Colon (tissue), 2 donors: ENCODE data around the gene AOAH.

Source experiments
- FAIRE-seq: peaks from 2 replicates; lab custom pipeline; 2012; peaks lifted over from hg19 to GRCh38; lab: Jason Lieb, UNC
- donor health status: control.
- donor health status: control.

AOAH gene

GRCh38 chr7:36723951-36724664 lies at the start of gene AOAH:
Gene AOAH (minus strand): TSS chr7:36724494. CDS start chr7:36724148, 346 bp downstream.
- FAIRE-seq = no peak

GRCh38 chr7:36766451-36766850 lies 42.2 kb upstream of the AOAH start:
- no peak for FAIRE-seq

GRCh38 chr7:36765605-36766004 lies 41.3 kb upstream of the AOAH start:
- no peak for FAIRE-seq

GRCh38 chr7:36764929-36765328 lies 40.6 kb upstream of the AOAH start:
- FAIRE-seq = no peak

GRCh38 chr7:36763132-36763816 lies 39.0 kb upstream of the AOAH start:
- no peak for FAIRE-seq

GRCh38 chr7:36762394-36762793 lies 38.1 kb upstream of the AOAH start:
- no peak for FAIRE-seq

- no peak for FAIRE-seq
Measured at GRCh38 chr7:36761835-36762234, 37.5 kb upstream of the AOAH start.

GRCh38 chr7:36760856-36761762 lies 36.8 kb upstream of the AOAH start:
- no peak for FAIRE-seq

- no peak for FAIRE-seq
Measured at GRCh38 chr7:36758879-36759278, 34.6 kb upstream of the AOAH start.

GRCh38 chr7:36755484-36755883 lies 31.2 kb upstream of the AOAH start:
- no peak for FAIRE-seq

- FAIRE-seq = no peak
Measured at GRCh38 chr7:36752026-36752711, 27.9 kb upstream of the AOAH start.

GRCh38 chr7:36750451-36750850 lies 26.2 kb upstream of the AOAH start:
- FAIRE-seq = no peak

- no peak for FAIRE-seq
Measured at GRCh38 chr7:36749282-36749960, 25.1 kb upstream of the AOAH start.

- FAIRE-seq = no peak
Measured at GRCh38 chr7:36748017-36748487, 23.8 kb upstream of the AOAH start.

GRCh38 chr7:36747280-36748016 lies 23.2 kb upstream of the AOAH start:
- FAIRE-seq = no peak

- no peak for FAIRE-seq
Measured at GRCh38 chr7:36746347-36746746, 22.1 kb upstream of the AOAH start.

GRCh38 chr7:36742911-36743775 lies 18.8 kb upstream of the AOAH start:
- no peak for FAIRE-seq

- FAIRE-seq = no peak
Measured at GRCh38 chr7:36741866-36742265, 17.6 kb upstream of the AOAH start.

GRCh38 chr7:36739351-36739750 lies 15.1 kb upstream of the AOAH start:
- FAIRE-seq = no peak

- FAIRE-seq = no peak
Measured at GRCh38 chr7:36736899-36737211, 12.6 kb upstream of the AOAH start.
